Body of pancreas (tissue), 4 donors: ENCODE measurements around the gene ENTHD1. TPM values are rescaled to one million over a fixed set of nuclear protein-coding genes. Genes with fewer than 3 reads are reported as not detected.

Experiments used
- ATAC-seq: fragments of 150-250 bp; one replicate; pipeline ENCODE4 v1.9.1; 2016
- DNase-seq, 4 donors: peaks; one replicate each; pipeline ENCODE4 v3.0.0-alpha.2; 2019
- H3K27ac ChIP-seq, 4 donors: fragments of 200-600 bp; sonication (generic); 1 replicate in 3 of 4; 2 replicates in 1 of 4; pipeline versions ENCODE4 v1.5.1 to v1.6.1; 2016 to 2019; ENCODE audit warnings: mild to moderate bottlenecking in 1 of 4, mixed read lengths in 1 of 4, moderate library complexity in 1 of 4
- H3K27me3 ChIP-seq, 2 donors: fragments of 200-600 bp; sonication (generic); one replicate each; pipeline ENCODE4 v1.6.0; 2016; ENCODE audit warnings: mild to moderate bottlenecking in 1 of 2
- H3K36me3 ChIP-seq, 2 donors: fragments of 200-600 bp; sonication (generic); replicated peaks in 1 of 2; 2 replicates each; pipeline ENCODE4 v1.5.1; 2016; ENCODE audit warnings: low read depth in 2 of 2; ENCODE audit not compliant: insufficient read depth in 1 of 2
- H3K4me1 ChIP-seq: fragments of 200-600 bp; sonication (generic); one replicate; pipeline ENCODE4 v1.6.0; 2016
- H3K4me3 ChIP-seq, 2 donors: fragments of 200-600 bp; sonication (generic); 1 replicate in 1 of 2; 2 replicates in 1 of 2; pipeline ENCODE4 v1.5.1; 2016 to 2019
- H3K9me3 ChIP-seq, 3 donors: fragments of 200-600 bp; sonication (generic); 1 replicate in 2 of 3; 2 replicates in 1 of 3; pipeline ENCODE4 v1.5.1; 2016
- POLR2A ChIP-seq, 3 donors: fragments of 450-650 bp; IDR thresholded peaks; one replicate each; pipeline ENCODE4 v1.6.1; 2016; ENCODE audit warnings: antibody characterized with exemption in 3 of 3, mild to moderate bottlenecking in 2 of 3
- WGBS, 2 donors: methylation state at CpG; one replicate each; pipeline ENCODE4 v1.1.5; 2017; 5-methylcytosine and 5-hydroxymethylcytosine counted together
- intact Hi-C: fragments of 100-400 bp; cut with DNase I; formaldehyde crosslinking; loops from one replicate; pipeline ENCODE4 v1.15.1; 2023
- total RNA-seq, 2 donors: library from RNA; depleted of rRNA; stranded (reverse); fragments of >200 nt; gene quantifications; one replicate each; pipeline ENCODE4 v1.1.0, GENCODE V29; 2016
- TF ChIP-seq, protein P1 (sequence below), 7 experiments: fragments of 450-650 bp in 4 of 7; fragments of 200-600 bp in 3 of 7; sonication (generic) in 3 of 7; IDR thresholded peaks; one replicate each; pipeline ENCODE4 v1.5.1; 2016 to 2019; ENCODE audit warnings: antibody characterized with exemption in 7 of 7

ENTHD1 gene
- total RNA-seq, 2 donors from 2014 or later: not detected

DNA sequence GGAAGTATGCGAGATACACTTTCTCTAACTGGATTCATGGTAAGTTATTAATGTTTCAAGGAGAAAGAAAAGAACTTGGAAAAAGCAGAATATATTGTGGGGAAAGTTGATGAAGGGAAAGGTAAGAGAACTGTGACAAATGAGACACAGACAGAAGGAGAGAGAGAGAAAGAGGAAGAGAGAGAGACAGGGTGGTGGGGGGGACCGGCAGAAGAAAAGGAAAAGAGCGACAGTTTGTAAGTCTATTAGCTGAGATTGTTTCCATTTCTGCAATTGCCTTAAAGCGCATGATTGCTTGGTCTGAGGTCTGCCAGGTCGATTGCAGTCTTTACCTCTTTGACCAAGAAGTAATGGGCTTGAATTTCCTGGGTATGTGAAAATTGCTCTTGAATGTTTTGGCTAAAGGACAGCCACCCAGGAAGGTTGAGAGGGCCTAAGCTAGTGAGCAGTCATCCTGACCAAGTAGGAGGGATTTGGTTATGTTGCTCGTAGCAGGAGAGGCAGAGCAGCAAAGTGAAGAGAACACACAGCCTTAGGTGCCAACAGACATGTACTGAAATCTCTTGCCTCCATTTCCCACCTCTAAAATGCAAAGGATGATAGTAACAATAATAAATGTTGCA, 43.1 kb upstream of the ENTHD1 start:
- Histone ChIP-seq H3K4me3 (no peak overlapping the region), H3K4me1 (no peaks in the 10 kb centered on the region), H3K27me3 (no peaks in the 10 kb centered on the region), H3K9me3 (no peaks in the 10 kb centered on the region), H3K27ac (no peak overlapping the region), H3K36me3 (no peaks in the 10 kb centered on the region)
- WGBS, 2 donors: 64 to 67% methylated on average over 6 of the region's 6 CpGs
- ATAC-seq (no peak), DNase-seq (no peak)
- intact Hi-C loops: no loop called here
- TF ChIP-seq, protein P1, sequence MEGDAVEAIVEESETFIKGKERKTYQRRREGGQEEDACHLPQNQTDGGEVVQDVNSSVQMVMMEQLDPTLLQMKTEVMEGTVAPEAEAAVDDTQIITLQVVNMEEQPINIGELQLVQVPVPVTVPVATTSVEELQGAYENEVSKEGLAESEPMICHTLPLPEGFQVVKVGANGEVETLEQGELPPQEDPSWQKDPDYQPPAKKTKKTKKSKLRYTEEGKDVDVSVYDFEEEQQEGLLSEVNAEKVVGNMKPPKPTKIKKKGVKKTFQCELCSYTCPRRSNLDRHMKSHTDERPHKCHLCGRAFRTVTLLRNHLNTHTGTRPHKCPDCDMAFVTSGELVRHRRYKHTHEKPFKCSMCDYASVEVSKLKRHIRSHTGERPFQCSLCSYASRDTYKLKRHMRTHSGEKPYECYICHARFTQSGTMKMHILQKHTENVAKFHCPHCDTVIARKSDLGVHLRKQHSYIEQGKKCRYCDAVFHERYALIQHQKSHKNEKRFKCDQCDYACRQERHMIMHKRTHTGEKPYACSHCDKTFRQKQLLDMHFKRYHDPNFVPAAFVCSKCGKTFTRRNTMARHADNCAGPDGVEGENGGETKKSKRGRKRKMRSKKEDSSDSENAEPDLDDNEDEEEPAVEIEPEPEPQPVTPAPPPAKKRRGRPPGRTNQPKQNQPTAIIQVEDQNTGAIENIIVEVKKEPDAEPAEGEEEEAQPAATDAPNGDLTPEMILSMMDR (IDR thresholded peaks at IDR 0.05): no peak
- TF ChIP-seq POLR2A (IDR thresholded peaks at IDR 0.05): no peak

DNA sequence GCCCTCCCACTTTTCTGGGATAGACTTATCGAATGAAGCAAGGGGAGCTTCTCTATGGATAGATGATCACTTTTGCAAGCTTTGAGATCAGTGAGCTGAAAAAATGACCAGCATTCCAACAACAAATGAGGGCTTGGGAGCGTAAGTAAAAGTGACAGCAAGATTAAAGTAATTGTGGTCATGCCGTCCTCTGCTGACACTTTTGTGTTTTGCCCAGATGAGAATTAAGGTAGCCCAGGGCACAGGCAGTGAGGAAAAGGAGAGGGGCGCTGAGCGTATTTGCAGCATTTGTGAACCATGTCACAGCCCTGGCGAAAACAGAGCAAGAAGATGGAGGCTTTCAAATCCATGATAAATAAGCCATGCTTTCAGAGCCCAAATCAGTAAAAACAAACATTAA, 42.1 kb upstream of the ENTHD1 start:
- H3K27ac ChIP-seq: no peak overlapping the region
- TF ChIP-seq, protein P1 (IDR thresholded peaks at IDR 0.05): no peak
- TF ChIP-seq POLR2A (IDR thresholded peaks at IDR 0.05): no peak
- ATAC-seq (no peak), DNase-seq (no peak)
- no peaks in the 10 kb centered on the region for H3K27me3 ChIP-seq
- no peaks in the 10 kb centered on the region for H3K4me1 ChIP-seq
- no peaks in the 10 kb centered on the region for H3K9me3 ChIP-seq
- intact Hi-C loops: no loop called here
- H3K36me3 ChIP-seq: no peaks in the 10 kb centered on the region
- H3K4me3 ChIP-seq: no peak overlapping the region
- 41 to 55% methylated on average over 6 of the region's 6 CpGs for WGBS, 2 donors

DNA sequence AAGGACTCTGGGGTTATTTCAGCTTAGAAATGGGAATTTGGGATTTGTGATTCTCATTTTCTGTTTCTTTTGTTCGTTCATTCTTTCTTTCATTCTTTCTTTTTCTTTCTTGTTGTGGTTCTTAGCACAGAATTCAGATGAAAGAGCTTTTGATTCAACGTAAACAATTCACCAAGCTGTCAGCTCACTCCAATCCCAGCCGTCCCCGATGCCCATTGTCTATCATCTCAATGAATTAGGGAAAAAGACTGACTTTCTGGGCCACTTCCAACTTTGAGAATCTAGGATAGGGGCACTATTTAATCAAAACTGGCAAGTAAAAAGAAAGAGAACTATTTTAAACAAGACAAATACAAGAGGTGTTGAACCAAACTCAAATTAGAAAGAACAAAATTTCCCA, 41.6 kb upstream of the ENTHD1 start:
- no peaks in the 10 kb centered on the region for H3K4me1 ChIP-seq
- ATAC-seq: no peak
- WGBS, 2 donors: 52 to 56% methylated on average over 4 of the region's 4 CpGs
- no peaks in the 10 kb centered on the region for H3K27me3 ChIP-seq
- no peaks in the 10 kb centered on the region for H3K36me3 ChIP-seq
- no peak overlapping the region for H3K27ac ChIP-seq
- no peak for DNase-seq
- no peak for TF ChIP-seq POLR2A (IDR thresholded peaks at IDR 0.05)
- TF ChIP-seq, protein P1 (IDR thresholded peaks at IDR 0.05): no peak
- no peaks in the 10 kb centered on the region for H3K9me3 ChIP-seq
- no peak overlapping the region for H3K4me3 ChIP-seq
- intact Hi-C loops: no loop called here

DNA sequence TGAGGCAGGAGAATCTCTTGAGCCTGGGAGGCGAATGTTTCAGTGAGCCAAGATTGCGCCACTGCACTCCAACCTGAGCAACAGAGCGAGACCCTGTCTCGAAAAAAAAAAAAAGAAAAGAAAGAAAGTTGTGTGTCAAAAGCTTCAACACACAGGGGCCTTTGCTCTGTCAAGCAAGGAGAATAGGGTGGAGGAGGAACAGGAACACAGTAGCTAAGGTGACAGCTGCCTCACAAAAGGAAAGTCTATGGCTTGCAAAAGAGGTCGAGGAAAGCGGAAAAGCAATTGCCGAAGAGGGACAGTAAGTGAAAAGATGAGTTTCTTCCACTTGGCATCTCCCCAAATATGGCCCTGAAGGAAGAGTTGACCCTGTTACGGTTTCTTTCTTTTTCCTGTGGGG, 40.2 kb upstream of the ENTHD1 start:
- Histone ChIP-seq H3K4me1 (no peaks in the 10 kb centered on the region), H3K9me3 (no peaks in the 10 kb centered on the region), H3K4me3 (no peak overlapping the region), H3K27ac (no peak overlapping the region), H3K36me3 (no peaks in the 10 kb centered on the region), H3K27me3 (no peaks in the 10 kb centered on the region)
- DNase-seq: no peak
- TF ChIP-seq, protein P1 (IDR thresholded peaks at IDR 0.05): no peak
- no peak for TF ChIP-seq POLR2A (IDR thresholded peaks at IDR 0.05)
- WGBS, 2 donors: 81 to 82% methylated on average over 8 of the region's 8 CpGs
- ATAC-seq: no peak
- intact Hi-C loops: loop anchor here (5.0 kb wide), 1 partner anchor 94 kb away; no protein-coding TSS in a partner anchor
